ENCODE measurements around the gene CTNND2.

Gene CTNND2

DNA sequence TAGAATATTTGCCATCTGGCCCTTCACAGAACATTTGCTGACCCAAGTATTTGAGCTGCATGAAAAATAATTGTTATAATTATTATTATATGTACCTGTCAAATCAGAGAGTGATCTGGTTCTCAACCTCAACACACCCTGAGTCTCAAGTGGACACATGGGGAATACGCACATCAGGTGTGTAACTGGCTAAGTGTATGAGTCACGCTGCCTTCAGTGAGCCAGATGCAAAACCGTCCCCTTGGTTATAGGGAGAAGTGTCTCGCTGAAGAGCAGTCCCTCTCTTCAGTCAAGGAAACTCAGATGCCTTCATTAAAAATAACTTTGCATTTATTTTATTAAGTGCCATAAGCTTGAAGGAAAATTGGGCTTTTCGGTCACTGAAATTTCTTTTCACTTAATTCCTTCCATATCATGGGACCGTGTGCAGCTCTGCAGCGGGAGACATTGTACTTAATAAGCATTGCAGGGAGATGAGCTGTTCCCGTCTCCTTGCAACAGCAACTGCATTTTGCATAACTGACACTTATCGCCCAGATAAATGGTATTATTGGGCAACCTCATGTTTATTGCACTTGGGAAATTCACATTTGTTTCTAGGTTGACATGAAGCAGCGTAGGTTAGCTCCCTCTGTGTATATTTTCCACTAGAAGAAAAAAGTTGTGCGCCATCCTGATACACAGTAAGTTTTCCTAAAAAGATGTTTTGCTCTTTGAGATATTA, 630.9 kb downstream of the CTNND2 start:
- peaks cover 7% of the 10 kb centered on the region for H3K27me3 Mint-ChIP-seq
- H3K27ac Mint-ChIP-seq, result no peak overlapping the region
- H3K4me1 Mint-ChIP-seq (ENCODE audit: low read depth), result no peaks in the 10 kb centered on the region
- no peak overlapping the region for H3K4me3 Mint-ChIP-seq
- H3K36me3 Mint-ChIP-seq (ENCODE audit: low read depth), result no peaks in the 10 kb centered on the region
- no peak for DNase-seq
- H3K9me3 Mint-ChIP-seq, result no peaks in the 10 kb centered on the region

DNA sequence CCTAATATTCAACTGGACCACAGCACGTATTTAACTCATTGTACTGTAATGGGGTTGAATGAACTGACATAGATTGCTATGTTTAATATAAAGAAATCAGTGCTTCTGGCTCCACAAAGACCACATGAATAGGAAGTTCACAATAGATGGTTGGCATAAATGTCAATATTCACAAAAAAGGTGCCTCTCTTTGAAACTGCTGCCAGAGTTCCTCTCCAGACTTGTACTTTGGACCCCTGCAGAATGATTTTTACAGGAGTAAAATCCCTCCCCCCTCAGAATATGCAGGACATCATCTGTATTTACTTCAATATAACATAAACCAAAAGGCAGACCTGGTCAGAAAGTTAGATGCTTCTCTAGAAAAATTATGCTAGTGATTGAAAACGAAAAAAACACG, 634.7 kb downstream of the CTNND2 start:
- DNase-seq, result no peak
- H3K4me1 Mint-ChIP-seq (ENCODE audit: low read depth), result no peaks in the 10 kb centered on the region
- H3K4me3 Mint-ChIP-seq, result no peak overlapping the region
- H3K27ac Mint-ChIP-seq, result no peak overlapping the region
- no peaks in the 10 kb centered on the region for H3K9me3 Mint-ChIP-seq
- peaks cover 7% of the 10 kb centered on the region for H3K27me3 Mint-ChIP-seq
- no peaks in the 10 kb centered on the region for H3K36me3 Mint-ChIP-seq (ENCODE audit: low read depth)

DNA sequence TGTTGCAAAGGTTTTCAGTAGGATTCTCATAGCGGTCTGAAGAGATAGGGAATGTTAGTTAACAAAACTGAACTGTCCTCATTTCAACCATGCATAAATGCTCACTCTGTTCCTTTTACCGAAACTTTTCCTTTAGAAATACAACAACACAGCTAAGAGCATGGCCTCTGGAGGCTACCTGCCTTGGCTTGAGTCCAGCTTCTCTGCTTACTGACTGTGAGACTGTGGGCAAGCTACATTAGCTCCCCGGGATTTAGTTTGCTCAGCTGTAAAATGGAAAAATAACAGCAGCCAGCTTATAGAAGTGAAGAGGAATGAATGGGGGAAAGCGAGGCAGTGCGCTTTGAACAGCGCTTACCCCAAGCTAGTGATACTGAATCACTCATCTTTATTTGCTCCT, 635.4 kb downstream of the CTNND2 start:
- H3K36me3 Mint-ChIP-seq (ENCODE audit: low read depth), result no peaks in the 10 kb centered on the region
- peaks cover 7% of the 10 kb centered on the region for H3K27me3 Mint-ChIP-seq
- no peak overlapping the region for H3K27ac Mint-ChIP-seq
- no peaks in the 10 kb centered on the region for H3K4me1 Mint-ChIP-seq (ENCODE audit: low read depth)
- no peaks in the 10 kb centered on the region for H3K9me3 Mint-ChIP-seq
- H3K4me3 Mint-ChIP-seq, result no peak overlapping the region
- DNase-seq, result no peak

DNA sequence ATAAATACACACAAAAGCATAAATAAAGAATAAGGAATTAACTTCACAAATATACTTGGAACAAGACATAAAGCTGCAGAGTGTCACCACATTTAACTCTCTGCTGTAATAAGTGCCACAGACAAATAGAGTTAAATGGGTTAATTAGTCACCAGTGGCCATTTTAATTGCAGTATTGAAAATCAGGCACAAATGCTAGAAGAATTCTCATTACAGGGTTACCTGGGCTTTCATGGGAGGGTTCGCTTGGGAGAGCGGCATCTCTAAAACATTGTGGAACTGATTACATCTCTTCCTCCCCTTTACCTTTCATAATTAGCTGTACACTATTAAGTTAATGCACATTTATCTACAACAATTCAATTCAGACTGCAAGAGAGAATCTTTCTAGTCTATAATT, 637.9 kb downstream of the CTNND2 start:
- no peak overlapping the region for H3K27ac Mint-ChIP-seq
- H3K4me1 Mint-ChIP-seq (ENCODE audit: low read depth), result no peaks in the 10 kb centered on the region
- H3K4me3 Mint-ChIP-seq, result no peak overlapping the region
- no peak for DNase-seq
- H3K36me3 Mint-ChIP-seq (ENCODE audit: low read depth), result no peaks in the 10 kb centered on the region
- H3K9me3 Mint-ChIP-seq, result no peaks in the 10 kb centered on the region
- H3K27me3 Mint-ChIP-seq, result peaks cover 6% of the 10 kb centered on the region

DNA sequence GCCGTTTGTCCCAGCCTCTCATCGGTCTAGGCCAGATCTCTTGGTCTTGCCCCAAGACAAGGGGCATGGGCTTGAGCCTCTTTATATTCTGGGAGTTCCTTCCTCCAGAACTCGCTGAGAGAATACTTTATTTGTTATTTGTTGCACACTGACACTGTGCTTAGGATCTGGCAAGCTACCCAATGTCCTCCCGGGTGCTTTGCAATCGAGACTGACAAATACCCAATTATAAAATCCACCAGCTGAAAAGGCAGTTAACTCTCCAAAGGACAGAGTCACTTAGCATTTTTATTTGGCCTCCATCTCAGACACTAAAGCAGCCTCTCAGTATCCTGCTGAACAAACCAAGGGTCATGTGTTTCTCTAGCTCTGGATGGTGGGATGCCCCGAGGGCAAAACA, 643.0 kb downstream of the CTNND2 start:
- Mint-ChIP-seq H3K27me3 (peaks cover 4% of the 10 kb centered on the region), H3K4me3 (no peak overlapping the region), H3K27ac (no peak overlapping the region), H3K4me1 (ENCODE audit: low read depth) (no peaks in the 10 kb centered on the region), H3K9me3 (no peaks in the 10 kb centered on the region), H3K36me3 (ENCODE audit: low read depth) (no peaks in the 10 kb centered on the region)
- no peak for DNase-seq

DNA sequence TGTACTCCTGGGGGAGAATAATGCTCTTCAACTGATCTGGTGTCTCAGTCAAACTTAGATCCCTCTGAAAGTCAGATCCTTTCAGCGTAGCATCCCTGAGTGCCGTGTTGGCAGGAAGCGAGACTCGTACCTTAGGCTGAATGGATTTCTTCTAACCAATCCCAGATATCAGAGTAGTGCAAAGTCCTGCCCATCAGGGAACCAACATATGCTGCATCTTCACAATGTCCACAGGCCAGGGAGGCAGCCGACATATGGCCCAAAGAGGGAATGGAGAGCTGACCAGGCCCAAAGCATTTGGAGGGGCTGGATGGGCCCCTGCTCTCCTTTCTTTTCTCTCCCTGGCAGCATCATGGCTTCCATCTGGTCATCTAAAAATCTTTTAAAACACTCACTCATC, 646.2 kb downstream of the CTNND2 start:
- Mint-ChIP-seq H3K36me3 (ENCODE audit: low read depth) (no peaks in the 10 kb centered on the region), H3K27ac (no peak overlapping the region), H3K4me1 (ENCODE audit: low read depth) (no peaks in the 10 kb centered on the region), H3K4me3 (no peak overlapping the region), H3K27me3 (peaks cover 4% of the 10 kb centered on the region), H3K9me3 (no peaks in the 10 kb centered on the region)
- DNase-seq, result no peak

DNA sequence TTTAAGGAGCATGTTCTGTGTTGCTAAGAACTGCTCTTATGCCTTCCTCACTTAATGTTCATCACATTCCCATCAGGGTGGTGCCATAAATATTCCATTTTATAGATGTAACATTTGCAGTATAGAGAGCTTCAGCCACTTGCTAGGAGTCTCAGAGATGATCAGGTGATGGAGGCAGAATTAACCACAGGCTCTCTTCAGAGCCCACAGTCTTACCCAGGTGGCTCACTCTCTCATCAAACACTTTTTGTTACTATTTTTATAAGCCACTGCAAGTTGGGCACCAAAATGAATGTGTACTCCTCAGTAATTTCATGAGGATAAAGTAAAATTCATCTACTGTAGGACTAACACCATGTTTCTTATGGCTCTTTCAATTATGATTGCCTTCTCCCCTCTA, 651.7 kb downstream of the CTNND2 start:
- no peaks in the 10 kb centered on the region for H3K36me3 Mint-ChIP-seq (ENCODE audit: low read depth)
- no peaks in the 10 kb centered on the region for H3K9me3 Mint-ChIP-seq
- no peak overlapping the region for H3K27ac Mint-ChIP-seq
- H3K27me3 Mint-ChIP-seq, result no peaks in the 10 kb centered on the region
- no peaks in the 10 kb centered on the region for H3K4me1 Mint-ChIP-seq (ENCODE audit: low read depth)
- no peak overlapping the region for H3K4me3 Mint-ChIP-seq
- no peak for DNase-seq

DNA sequence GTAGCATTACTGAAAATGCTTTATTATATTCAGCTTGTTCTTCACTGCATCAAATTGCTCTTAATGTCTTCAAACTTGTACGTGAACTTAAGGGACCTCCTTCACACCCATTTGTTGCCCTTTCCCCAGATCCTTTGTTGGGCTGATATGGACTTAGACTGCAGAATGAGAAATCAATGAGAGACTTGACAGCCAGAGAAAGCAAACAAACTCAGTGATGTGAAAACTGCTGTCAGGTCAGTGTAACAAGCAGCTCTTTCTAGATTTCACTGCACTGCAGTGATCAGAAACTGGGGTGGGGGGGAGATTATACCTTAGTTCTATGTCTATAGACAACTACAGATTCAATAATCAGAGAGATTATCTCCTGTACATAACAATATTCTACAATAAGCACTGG, 652.2 kb downstream of the CTNND2 start:
- no peaks in the 10 kb centered on the region for H3K36me3 Mint-ChIP-seq (ENCODE audit: low read depth)
- H3K4me3 Mint-ChIP-seq, result no peak overlapping the region
- no peak overlapping the region for H3K27ac Mint-ChIP-seq
- H3K4me1 Mint-ChIP-seq (ENCODE audit: low read depth), result no peaks in the 10 kb centered on the region
- no peaks in the 10 kb centered on the region for H3K9me3 Mint-ChIP-seq
- no peak for DNase-seq
- H3K27me3 Mint-ChIP-seq, result no peaks in the 10 kb centered on the region

DNA sequence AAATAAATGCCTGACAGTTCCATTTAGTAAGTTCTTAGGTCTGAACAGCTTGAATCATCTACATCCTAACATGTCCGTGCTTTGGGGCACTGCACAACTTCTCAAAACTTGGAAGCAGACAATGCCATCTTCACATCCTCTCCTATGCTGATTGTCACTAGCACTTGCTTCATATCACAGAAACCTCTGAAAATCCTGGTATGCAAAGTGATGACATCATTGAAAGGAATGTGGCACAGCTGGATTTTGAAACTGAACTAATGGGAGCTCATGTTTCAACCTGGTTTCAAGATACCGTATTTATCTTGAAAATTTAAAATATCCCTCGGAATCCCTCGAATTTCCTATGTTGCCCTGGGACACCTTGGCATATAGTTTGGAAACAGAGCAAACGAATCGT, 653.0 kb downstream of the CTNND2 start:
- H3K27me3 Mint-ChIP-seq, result no peaks in the 10 kb centered on the region
- no peaks in the 10 kb centered on the region for H3K9me3 Mint-ChIP-seq
- no peak for DNase-seq
- H3K36me3 Mint-ChIP-seq (ENCODE audit: low read depth), result no peaks in the 10 kb centered on the region
- H3K27ac Mint-ChIP-seq, result no peak overlapping the region
- H3K4me1 Mint-ChIP-seq (ENCODE audit: low read depth), result no peaks in the 10 kb centered on the region
- H3K4me3 Mint-ChIP-seq, result no peak overlapping the region

DNA sequence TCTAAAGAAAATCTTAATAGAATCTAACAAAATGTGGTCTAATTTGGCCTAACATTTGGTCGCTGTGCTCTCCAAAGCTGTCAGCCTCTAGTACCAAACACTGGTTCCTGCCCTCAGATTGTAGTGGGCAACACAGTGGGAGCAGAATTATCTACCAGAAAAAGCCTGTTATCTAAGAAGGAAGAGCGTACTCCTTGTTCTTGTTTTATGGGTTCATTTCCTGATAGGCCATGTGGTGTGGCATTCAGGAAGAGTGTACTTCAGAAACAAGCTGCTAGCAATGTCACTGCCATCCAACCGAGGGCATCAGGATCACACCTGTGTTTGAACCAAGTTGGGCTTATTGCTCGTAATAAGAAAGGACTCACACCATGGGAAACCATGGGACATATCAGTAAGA, 655.3 kb downstream of the CTNND2 start:
- Mint-ChIP-seq H3K27me3 (no peaks in the 10 kb centered on the region), H3K4me1 (ENCODE audit: low read depth) (no peaks in the 10 kb centered on the region), H3K27ac (no peak overlapping the region), H3K4me3 (no peak overlapping the region), H3K36me3 (ENCODE audit: low read depth) (no peaks in the 10 kb centered on the region), H3K9me3 (no peaks in the 10 kb centered on the region)
- no peak for DNase-seq

DNA sequence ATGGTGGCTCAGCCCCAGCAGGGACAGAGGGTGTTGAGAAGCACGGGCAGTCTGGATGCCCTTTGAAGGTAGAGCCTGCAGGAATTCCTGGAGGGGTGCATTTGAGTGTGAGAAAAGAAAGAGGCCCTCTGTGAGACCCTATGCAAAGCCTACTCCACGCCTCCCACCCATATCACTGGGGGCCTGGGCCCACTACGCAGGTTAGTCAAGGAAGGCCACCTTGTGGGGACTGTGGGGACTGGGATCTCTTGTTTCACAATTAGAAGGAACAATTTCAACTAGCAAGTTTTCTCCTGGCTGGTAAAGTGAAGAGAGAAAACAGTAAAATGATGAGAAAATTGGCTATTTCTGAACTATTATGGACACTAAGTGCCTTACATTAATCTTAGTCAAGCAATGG, 657.0 kb downstream of the CTNND2 start:
- Mint-ChIP-seq H3K4me1 (ENCODE audit: low read depth) (no peaks in the 10 kb centered on the region), H3K36me3 (ENCODE audit: low read depth) (no peaks in the 10 kb centered on the region)

DNA sequence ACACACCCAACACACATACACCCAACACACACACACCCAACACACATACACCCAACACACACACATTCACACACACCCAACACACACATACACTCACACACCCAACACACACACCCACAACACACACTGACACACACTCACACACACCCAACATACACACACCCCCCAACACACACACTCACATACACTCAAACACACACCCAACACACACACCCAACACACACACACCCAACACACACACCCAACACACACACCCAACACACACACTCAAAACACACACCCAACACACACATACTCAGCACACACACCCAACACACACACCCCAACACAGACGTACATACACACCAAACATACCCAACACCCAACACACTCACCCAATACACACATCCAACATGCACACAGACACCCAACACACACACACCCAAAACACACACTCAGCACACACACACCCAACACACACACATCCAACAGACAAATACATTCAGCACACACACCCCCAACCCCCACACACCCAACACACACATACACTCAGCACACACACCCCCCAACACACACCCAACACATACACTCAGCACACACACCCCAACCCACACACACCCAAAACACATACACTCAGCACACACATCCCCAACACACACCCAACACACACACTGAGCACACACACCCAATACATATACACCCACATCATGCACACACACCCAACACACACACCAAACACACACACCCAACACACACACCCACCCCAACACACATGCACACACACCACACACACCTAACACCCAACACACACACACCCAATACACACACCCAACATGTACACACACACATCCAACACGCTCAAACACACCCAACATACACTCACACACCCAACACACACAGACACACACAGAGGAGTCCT, 663.7 kb downstream of the CTNND2 start:
- H3K4me3 Mint-ChIP-seq, result no peak overlapping the region
- no peaks in the 10 kb centered on the region for H3K27me3 Mint-ChIP-seq
- peaks cover 2% of the 10 kb centered on the region for H3K4me1 Mint-ChIP-seq (ENCODE audit: low read depth)
- no peak for DNase-seq
- no peak overlapping the region for H3K27ac Mint-ChIP-seq
- H3K9me3 Mint-ChIP-seq, result peaks cover 2% of the 10 kb centered on the region
- H3K36me3 Mint-ChIP-seq (ENCODE audit: low read depth), result no peaks in the 10 kb centered on the region

More for the DNA sequence above, 657.0 kb downstream of the CTNND2 start:
- Mint-ChIP-seq H3K4me3 (no peak overlapping the region), H3K27me3 (no peaks in the 10 kb centered on the region), H3K27ac (no peak overlapping the region), H3K9me3 (no peaks in the 10 kb centered on the region)
- no peak for DNase-seq

DNA sequence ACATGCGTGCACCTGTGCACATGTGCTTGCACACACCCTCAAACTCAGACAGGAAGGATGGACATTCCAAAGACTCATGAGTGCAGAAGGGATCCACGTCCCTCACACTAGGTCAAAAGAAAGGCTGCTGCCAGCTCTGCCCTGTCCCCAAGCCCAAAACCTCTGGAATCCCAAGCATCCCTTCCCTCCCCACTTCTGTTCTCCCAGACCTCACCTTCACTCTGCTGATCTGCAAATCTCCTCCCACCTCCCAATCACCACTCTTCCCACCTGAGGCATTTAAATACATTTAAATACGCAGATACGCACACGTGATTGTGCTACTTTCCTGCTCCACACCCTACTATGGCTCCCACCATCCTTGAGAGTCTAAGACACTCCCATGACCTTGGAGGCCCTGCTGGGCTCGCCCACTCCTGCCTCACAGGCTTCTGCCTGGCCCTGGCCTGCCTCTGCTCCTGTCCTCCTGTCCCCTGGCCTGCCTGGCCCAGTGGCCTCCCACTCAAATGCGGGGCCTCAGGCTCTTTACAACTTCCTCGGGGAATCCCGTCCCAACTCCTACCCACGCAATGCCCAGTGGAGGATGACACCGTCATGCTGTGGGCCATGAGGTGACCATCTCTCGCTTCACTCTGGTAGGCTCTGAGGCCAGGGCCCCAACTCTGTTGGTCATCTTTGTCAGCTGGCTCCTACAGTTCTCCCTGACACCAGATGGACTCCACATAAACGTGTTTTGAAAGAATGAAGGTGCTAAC, 664.8 kb downstream of the CTNND2 start:
- Mint-ChIP-seq H3K4me1 (ENCODE audit: low read depth) (peaks cover 12% of the 10 kb centered on the region), H3K4me3 (no peak overlapping the region), H3K9me3 (peaks cover 2% of the 10 kb centered on the region), H3K36me3 (ENCODE audit: low read depth) (no peaks in the 10 kb centered on the region), H3K27me3 (no peaks in the 10 kb centered on the region), H3K27ac (no peak overlapping the region)
- no peak for DNase-seq

DNA sequence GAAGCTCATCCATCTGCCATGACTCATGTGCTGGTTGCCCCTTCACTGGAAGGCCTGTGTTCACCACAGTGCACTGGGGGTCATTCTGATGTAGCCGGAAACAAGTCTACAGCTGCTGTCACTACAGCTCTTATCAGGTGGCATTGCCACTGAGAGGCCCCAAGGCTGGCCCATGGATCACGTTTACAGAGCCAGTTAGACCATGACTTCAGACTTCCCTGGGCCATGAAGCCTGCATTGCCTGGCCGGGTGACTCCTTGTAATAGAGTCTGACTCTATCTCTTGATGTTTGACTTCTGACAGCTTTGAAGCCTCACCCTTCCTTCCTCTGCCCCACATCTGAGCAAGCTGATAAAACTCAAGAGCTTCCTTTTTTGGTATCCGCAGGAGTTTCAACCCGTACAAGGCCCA, 669.7 kb downstream of the CTNND2 start:
- Mint-ChIP-seq H3K36me3 (ENCODE audit: low read depth) (no peaks in the 10 kb centered on the region), H3K27ac (peak overlapping the region; percentile 18), H3K4me1 (ENCODE audit: low read depth) (peaks cover 24% of the 10 kb centered on the region), H3K27me3 (no peaks in the 10 kb centered on the region), H3K4me3 (no peak overlapping the region), H3K9me3 (peaks cover 15% of the 10 kb centered on the region)
- no peak for DNase-seq

DNA sequence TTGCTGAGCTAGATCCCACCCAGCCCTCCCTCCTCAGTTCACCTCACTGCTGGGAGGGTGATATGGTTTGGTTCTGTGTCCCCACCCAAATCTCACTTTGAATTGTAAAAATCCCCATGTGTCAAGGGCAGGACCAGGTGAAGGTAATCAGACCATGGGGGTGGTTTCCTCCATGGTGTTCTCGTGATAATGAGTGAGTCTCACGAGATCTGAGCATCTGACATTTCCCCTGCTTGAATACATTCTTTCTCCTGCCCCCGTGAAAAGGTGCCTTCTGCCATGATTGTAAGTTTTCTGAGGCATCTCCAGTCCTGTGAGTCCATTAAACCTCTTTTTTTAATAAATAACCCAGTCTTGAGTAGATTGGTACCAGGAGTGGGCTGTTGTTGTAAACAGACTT, 673.4 kb downstream of the CTNND2 start:
- no peaks in the 10 kb centered on the region for H3K27me3 Mint-ChIP-seq
- H3K4me1 Mint-ChIP-seq (ENCODE audit: low read depth), result peaks cover 24% of the 10 kb centered on the region
- H3K36me3 Mint-ChIP-seq (ENCODE audit: low read depth), result no peaks in the 10 kb centered on the region
- peaks cover 15% of the 10 kb centered on the region for H3K9me3 Mint-ChIP-seq
- H3K4me3 Mint-ChIP-seq, result no peak overlapping the region
- no peak overlapping the region for H3K27ac Mint-ChIP-seq
- DNase-seq, result no peak
